Prostate gland (tissue), 2 donors: ENCODE data around the gene MSANTD1. TPM values are rescaled to one million over a fixed set of nuclear protein-coding genes. Genes with fewer than 3 reads are reported as not detected.

Experiments
- DNase-seq: peaks from one replicate; pipeline ENCODE4 v3.0.0-alpha.2; 2019; ENCODE audit warnings: low spot score
- H3K27ac ChIP-seq, 2 donors: fragments of 200-600 bp; sonication (generic); 2 replicates each; pipeline ENCODE4 v1.5.1; 2017 to 2019
- H3K27me3 ChIP-seq: fragments of 200-600 bp; sonication (generic); replicated peaks from 2 replicates; pipeline ENCODE4 v1.5.1; 2019; ENCODE audit not compliant: insufficient read depth
- H3K36me3 ChIP-seq, 2 donors: fragments of 200-600 bp; sonication (generic); 1 replicate in 1 of 2; 2 replicates in 1 of 2; pipeline versions ENCODE4 v1.5.1 to v1.8.1; 2017 to 2019
- H3K4me1 ChIP-seq: fragments of 200-600 bp; sonication (generic); replicated peaks from 2 replicates; pipeline ENCODE4 v1.5.1; 2019
- H3K4me3 ChIP-seq, 2 donors: fragments of 200-600 bp; sonication (generic); 2 replicates each; pipeline ENCODE4 v1.5.1; 2017 to 2019
- H3K9me3 ChIP-seq: fragments of 200-600 bp; sonication (generic); 2 replicates; pipeline ENCODE4 v1.5.1; 2017
- POLR2A ChIP-seq: fragments of 450-650 bp; IDR thresholded peaks from one replicate; pipeline ENCODE4 v1.6.1; 2016; ENCODE audit warnings: antibody characterized with exemption, mild to moderate bottlenecking
- POLR2AphosphoS5 ChIP-seq: sonication (generic); formaldehyde crosslinking; IDR thresholded peaks from one replicate; pipeline ENCODE4 v1.6.1; 2017; ENCODE audit warnings: antibody characterized with exemption
- WGBS: methylation state at CpG from one replicate; pipeline ENCODE4 v1.1.5; 2018; 5-methylcytosine and 5-hydroxymethylcytosine counted together
- intact Hi-C: fragments of 100-400 bp; cut with DNase I; formaldehyde crosslinking; loops from one replicate; pipeline ENCODE4 v1.14.2; 2022
- total RNA-seq, 2 donors: library from RNA; depleted of rRNA; stranded (reverse); fragments of >200 nt; gene quantifications; one replicate each; pipeline ENCODE4 v1.1.0, GENCODE V29; 2016
- TF ChIP-seq, protein P1 (sequence below), 4 experiments: fragments of 200-600 bp in 2 of 4; fragments of 450-650 bp in 2 of 4; sonication (generic) in 2 of 4; IDR thresholded peaks; 1 replicate in 3 of 4; 2 replicates in 1 of 4; pipeline ENCODE4 v1.5.1; 2016 to 2019; ENCODE audit warnings: antibody characterized with exemption in 4 of 4, mild to moderate bottlenecking in 2 of 4, moderate library complexity in 2 of 4

The MSANTD1 gene
- total RNA-seq, 2 donors from 2014 or later, result 1.2 to 4.4 TPM

- H3K4me3 ChIP-seq, result no peak overlapping the region
- no peaks in the 10 kb centered on the region for H3K9me3 ChIP-seq
- 91% methylated on average over 12 of the region's 12 CpGs for WGBS
- H3K36me3 ChIP-seq, result no peaks in the 10 kb centered on the region
- TF ChIP-seq, protein P1, sequence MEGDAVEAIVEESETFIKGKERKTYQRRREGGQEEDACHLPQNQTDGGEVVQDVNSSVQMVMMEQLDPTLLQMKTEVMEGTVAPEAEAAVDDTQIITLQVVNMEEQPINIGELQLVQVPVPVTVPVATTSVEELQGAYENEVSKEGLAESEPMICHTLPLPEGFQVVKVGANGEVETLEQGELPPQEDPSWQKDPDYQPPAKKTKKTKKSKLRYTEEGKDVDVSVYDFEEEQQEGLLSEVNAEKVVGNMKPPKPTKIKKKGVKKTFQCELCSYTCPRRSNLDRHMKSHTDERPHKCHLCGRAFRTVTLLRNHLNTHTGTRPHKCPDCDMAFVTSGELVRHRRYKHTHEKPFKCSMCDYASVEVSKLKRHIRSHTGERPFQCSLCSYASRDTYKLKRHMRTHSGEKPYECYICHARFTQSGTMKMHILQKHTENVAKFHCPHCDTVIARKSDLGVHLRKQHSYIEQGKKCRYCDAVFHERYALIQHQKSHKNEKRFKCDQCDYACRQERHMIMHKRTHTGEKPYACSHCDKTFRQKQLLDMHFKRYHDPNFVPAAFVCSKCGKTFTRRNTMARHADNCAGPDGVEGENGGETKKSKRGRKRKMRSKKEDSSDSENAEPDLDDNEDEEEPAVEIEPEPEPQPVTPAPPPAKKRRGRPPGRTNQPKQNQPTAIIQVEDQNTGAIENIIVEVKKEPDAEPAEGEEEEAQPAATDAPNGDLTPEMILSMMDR (IDR thresholded peaks at IDR 0.05), result no peak
- no peak for TF ChIP-seq POLR2AphosphoS5
- no peak for TF ChIP-seq POLR2A
- DNase-seq, result no peak
- intact Hi-C loops, result no loop called here
- H3K4me1 ChIP-seq, result no peaks in the 10 kb centered on the region
- H3K27me3 ChIP-seq, result no peaks in the 10 kb centered on the region
- no peak overlapping the region for H3K27ac ChIP-seq
These were observed 47.1 kb downstream of the MSANTD1 start for GRCh38 chr4:3295837-3296624.

DNA sequence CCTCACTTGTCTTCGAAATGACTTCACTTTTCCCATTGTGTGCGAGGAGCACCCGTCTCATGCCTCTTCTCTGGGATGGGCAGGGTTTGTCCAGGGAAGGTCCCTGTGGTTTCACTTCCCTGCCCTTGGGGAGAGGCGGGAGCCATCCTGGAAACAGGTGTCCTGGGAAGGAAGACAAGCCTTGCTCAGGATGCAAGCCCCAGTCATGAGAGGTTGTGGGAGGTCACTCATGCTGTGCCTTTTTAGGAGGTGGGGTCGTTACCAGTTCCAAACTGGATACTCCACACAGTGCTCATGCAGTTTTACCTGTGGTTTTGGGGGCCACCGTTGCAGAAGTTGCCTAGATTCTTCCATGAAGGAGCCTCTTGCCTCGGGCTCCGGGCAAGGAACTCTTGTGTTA, 47.7 kb downstream of the MSANTD1 start:
- intact Hi-C loops, result no loop called here
- TF ChIP-seq POLR2AphosphoS5 (no peak), POLR2A (no peak)
- TF ChIP-seq, protein P1 (IDR thresholded peaks at IDR 0.05), result no peak
- no peaks in the 10 kb centered on the region for H3K9me3 ChIP-seq
- DNase-seq, result no peak
- no peaks in the 10 kb centered on the region for H3K27me3 ChIP-seq
- no peaks in the 10 kb centered on the region for H3K4me1 ChIP-seq
- H3K27ac ChIP-seq, result no peak overlapping the region
- WGBS, result 89% methylated on average over 8 of the region's 8 CpGs
- H3K4me3 ChIP-seq, result no peak overlapping the region
- H3K36me3 ChIP-seq, result no peaks in the 10 kb centered on the region

GRCh38 chr4:3297066-3297859, 48.3 kb downstream of the MSANTD1 start:
- Histone ChIP-seq H3K36me3 (no peaks in the 10 kb centered on the region), H3K27ac (no peak overlapping the region), H3K4me3 (no peak overlapping the region), H3K4me1 (no peaks in the 10 kb centered on the region), H3K9me3 (no peaks in the 10 kb centered on the region), H3K27me3 (no peaks in the 10 kb centered on the region)
- 93% methylated on average over 13 of the region's 13 CpGs for WGBS
- DNase-seq, result no peak
- TF ChIP-seq POLR2A, result no peak
- TF ChIP-seq, protein P1 (IDR thresholded peaks at IDR 0.05), result no peak
- no peak for TF ChIP-seq POLR2AphosphoS5
- intact Hi-C loops, result no loop called here

DNA sequence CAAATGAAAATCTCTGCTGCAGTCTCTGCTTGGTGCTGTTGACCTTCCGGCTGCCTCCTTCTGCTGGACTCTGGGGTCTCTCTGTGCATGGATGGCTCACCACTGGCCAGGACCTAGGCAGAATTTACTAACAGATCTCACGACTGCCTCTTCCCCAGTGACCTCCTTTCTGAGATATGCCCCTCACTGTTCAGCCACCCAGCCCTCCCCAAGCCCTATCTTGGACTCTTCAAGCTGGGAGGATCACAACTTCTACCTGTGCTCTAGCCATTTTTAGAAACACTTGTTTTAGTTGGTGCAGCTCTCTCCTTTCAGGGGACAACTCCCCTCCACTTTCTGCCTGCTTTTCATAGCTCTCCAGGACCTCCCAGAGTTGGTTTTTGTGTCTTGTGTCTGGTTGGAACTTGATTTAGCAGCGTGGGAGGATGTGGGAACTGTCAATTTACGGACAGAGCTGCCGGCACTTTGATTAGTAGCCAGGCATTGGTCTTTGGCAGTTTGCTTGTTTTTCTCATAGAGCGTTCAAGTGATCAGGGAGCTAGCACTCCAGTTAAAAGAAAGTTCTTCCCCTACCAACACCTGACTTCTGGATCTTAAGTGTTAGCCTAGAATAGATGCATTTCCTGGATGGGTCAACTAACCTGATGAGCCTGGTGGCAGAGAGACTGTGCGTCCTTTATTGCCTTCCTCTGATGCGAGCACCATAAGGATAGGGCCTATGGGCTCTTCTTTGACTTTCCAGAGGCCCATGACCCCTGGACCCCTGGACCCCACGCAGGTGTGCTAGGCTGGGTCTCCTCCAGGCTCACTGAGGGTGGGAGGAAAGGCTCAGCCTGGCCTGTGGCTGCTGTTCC, 50.4 kb downstream of the MSANTD1 start:
- Histone ChIP-seq H3K27me3 (no peaks in the 10 kb centered on the region), H3K9me3 (no peaks in the 10 kb centered on the region), H3K27ac (no peak overlapping the region), H3K4me1 (no peaks in the 10 kb centered on the region), H3K4me3 (no peak overlapping the region), H3K36me3 (no peaks in the 10 kb centered on the region)
- DNase-seq, result no peak
- WGBS, result 41% methylated on average over 9 of the region's 9 CpGs
- TF ChIP-seq POLR2A (no peak), POLR2AphosphoS5 (no peak)
- TF ChIP-seq, protein P1 (IDR thresholded peaks at IDR 0.05), result no peak
- intact Hi-C loops, result no loop called here
